Hematopoietic multipotent progenitor cell treated with erythropoietin and hydrocortisone succinate and interleukin-3 and kit ligand, for 4 days (in vitro differentiated cells): ENCODE data around the gene TRAF2.
"Not testable (repeated sequence)": the region's sequence is repeated elsewhere in the genome, so short reads cannot be mapped to it uniquely, and the experiment has no call there.

Experiments
- DNase-seq: peaks from one replicate; pipeline ENCODE4 v3.0.0-alpha.2; 2015

The TRAF2 gene

DNA sequence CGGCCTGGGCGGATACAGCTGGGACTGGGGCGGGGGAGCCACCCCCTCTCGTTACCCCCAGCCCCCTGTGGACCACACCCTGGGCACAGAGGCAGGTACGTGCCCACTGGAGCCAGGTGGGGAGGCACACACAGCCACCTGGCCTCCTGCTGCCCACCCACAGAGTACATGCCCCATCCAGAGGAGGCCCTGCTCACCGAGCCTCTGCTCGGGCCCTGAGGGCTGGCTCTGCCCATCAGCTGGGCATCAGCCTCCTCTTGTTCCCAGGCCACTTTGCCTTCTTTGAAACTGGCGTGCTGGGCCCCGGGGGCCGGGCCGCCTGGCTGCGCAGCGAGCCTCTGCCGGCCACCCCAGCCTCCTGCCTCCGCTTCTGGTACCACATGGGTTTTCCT lies 27.9 kb upstream of the TRAF2 start:
- DNase-seq, result no peak

DNA sequence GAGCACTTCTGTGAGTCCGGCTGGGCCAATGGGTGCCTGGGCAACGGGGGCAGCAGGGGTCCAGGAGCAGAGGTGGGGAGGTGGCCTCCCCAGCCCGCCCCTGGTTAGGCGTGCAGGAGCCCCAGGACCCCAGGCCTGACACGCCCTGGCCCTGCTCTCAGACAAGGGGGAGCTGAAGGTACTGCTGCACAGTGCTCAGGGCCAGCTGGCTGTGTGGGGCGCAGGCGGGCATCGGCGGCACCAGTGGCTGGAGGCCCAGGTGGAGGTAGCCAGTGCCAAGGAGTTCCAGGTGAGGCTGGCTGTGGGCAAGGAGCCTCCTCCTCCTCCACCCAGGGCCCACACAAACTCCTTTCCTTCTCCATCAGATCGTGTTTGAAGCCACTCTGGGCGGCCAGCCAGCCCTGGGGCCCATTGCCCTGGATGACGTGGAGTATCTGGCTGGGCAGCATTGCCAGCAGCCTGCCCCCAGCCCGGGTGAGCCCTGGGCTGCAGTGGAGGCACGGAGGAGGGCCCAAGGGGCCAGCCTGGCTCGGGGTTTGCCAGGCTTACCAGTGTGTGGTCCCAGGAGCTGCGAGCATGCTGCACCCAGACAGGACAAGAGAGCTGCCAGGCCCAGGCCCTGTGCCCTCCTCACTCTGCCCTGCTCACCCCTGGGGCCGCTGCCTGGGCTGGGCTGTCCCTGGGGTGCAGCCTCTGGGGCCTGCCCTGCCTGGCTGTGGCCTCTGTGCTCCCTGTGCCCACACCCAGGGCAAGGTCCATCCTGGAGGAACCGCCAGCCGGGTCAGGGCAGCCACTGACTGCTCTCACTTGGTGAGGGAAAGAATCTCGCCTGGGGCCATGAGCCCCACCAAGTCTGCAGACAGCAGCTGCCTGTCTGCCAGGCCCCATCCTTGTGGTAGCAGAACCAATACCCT lies 27.2 kb upstream of the TRAF2 start:
- peak; percentile 30 for DNase-seq

DNA sequence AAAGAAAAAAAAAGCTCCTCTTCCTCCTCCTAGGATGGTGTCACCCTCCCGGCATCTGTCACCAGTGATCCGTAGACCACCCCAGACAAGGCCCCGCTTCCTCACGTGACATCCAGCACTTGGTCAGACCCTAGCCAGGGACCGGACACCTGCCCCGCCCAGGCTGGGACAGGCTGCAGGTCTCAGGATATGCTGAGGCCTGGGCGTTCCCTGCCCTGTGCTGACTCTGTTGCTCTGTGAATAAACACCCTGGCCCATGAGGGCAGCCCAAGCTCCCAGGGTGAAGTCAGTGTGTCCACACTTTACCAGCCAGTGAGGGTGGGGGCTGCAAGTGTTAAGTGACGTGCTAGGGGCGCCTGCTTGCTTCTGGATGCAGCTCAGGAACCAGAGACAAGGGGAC lies 25.8 kb upstream of the TRAF2 start:
- DNase-seq, result no peak

DNA sequence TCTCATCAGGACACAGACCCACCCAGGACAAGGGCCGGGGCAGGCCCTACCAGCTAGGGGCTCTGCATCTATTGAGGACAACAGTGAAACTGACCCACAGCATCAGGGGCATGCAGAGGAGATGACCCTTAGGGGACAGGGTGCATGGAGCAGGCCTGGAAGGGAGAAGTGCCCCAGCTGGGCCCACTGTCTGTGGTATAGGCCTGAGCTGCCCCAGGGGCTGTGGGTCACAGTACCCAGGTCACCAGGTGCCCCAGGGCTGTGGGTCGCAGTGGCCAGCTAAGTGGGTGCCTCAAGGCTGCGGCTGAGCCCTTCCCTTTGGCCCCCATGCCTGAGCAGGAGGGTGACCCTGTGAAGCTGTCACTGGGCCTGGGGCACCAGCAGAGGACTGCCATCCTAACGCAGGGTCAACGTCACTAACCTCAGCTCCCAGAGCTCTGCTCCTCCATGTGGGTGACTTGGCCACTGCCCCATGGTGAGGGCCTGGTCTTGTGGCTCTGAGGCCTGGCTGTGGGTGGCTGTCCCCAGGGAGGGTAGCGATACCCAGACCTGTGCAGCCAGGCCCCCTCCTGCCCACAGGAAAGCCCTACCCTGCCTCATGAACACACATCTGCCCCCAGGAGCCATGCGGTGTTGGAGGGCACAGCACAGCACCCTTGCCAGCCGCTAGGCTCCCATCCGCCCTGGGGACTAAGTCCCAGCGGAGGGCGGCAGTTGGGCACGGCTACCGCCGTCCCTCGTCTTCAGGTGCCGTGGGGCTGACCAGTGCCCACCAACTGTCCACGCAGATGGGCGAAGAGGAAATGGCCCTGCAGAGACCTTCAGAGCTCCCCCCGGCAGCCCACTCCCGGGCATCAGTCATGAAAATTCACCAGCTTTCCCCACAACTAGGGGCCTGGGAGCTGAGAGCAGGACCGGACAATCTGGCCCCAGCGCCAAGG lies 25.1 kb upstream of the TRAF2 start:
- DNase-seq, result no peak

DNA sequence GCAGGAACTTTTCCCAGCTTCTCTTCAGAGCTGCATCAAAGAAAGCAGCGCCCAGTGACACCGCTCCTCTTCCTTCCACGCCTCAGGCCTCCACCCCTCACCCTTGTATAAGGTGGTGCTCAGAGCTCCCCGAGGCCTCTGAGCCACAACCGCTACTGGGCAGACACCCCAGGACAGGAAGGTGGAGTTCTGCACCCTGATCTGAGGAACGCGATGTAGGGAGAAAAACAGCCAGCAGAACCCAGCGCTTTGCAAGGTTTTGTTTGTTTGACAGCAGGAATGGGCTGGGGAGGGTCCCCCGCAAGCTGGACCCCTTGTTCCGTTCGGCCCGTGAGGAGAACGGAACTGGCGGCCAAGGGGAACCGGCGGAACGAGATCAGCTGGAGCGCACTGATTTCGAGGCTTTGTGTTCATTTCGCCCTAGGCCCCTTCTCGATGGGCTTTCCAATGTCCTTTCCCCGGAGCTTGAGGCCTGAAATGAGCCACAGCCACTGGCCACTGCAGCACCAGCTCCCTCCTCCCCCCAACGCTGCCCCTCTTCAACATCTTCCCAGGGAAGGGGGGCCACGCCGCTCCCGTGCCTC lies 24.4 kb upstream of the TRAF2 start:
- DNase-seq, result no peak

DNA sequence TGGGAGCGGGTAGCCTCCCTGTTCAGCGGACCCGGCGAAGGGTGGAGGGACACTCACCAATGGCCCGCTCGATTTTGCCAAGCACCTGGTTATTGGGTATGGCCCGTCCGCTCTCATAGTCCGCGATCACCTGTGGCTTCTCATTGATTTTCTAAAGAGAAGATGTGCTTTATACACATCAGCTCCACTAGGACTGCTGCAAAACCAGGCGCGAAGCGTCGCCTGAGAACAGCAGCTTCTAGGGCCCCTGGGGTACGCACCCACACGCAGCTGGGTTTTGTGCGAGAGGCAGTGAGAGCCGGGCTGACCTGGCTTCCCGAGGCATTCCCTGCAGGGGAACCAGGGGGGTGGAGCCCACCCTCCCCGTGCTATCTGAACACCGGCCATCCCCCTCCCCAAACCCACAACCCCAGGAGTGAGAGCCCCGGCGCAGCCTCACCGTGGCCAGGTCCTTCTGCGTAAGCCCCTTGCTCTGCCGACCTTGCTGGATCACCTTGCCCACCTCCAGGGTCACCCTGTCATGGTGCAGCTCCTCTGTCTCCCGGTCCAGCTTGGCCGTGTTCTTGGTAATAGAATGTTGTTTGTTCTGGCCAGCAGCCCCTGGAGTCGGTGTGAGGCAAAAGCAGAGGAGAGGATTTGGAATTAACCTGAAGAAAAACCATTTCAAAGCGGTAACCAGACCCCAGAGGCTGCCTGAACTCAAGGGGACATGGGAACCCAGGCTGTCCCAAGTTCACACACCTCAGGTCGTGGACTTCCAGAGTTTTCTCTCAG lies 23.3 kb upstream of the TRAF2 start:
- no peak for DNase-seq

DNA sequence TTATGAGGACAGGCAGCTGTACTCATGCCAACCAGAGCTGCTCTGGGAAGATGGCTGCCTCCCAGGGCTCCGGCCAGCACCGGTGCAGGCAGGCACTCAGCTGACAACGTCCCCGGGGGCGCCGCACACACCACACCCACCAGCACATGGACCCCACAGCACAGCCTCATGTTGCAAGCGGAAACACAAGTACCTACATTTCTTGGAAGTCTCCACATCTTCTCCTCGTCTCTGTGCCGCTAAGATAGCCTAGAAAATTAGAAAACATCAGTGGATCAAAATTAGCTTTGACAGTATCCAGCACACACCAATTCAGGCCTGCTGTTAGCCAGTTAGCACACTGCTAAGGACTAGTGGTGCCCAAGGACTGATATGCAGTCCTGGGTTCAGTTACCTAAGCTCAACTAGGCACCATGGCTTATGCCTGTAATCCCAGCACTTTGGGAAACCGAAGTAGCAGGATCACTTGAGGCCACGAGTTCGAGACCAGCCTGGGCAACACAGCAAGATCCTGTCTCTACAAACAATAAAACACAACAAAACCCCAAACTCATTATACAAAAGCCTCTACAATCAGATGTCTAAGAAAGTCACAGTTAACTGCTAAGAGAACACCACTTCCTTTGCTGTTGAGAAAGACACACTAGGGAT lies 22.6 kb upstream of the TRAF2 start:
- no peak for DNase-seq

DNA sequence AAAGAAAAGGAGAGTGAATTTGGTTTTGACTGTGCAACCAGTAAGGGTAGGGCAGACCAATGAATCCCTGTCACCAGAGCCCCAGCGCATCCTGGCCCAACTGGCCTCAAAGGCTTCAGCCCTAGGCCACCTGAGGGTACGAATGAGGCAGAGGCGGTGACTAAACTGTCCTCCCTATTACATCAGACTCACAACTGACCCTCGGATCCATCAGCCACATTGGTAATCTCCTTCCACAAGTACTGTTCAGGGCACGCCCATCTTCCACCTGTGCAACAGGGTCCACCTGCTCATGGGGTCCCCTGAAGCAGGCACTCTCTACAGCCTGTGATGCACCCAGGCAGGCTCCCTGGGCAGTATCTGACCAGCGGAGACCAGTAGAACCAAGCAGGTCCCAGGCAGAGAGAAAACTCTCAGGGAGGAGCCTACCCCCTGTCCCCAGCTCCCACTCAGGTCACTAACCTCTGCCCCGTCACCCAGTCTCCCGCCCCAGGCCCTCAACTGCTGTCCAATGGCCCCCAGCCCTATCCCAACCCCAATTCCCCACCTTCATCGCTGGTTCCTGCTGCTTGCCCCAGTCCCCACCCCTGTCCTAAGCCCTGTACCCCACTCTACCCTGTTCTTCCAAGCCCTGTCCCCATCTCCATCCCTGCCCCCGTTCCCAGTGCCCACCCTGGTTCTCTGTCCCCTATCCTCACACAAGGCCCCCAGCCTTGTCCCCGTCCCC lies 21.1 kb upstream of the TRAF2 start:
- DNase-seq, result no peak

DNA sequence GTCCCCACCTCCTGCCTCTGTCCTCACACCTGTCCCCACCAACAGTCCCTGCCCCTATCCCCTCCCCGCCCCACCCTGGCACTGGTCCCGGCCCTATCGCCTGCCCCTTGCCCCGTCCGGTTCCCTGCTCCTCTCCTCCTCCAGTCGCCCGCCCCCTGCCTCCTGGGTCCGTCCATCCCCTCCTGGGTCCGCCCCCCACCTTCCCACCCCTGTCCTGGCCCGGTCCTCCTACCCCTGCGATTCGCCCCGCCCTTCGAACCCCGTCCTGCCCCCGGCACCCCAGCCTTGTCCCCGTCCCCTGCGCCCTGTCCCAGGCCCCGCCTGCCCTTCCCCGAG lies 20.6 kb upstream of the TRAF2 start:
- DNase-seq, result no peak

DNA sequence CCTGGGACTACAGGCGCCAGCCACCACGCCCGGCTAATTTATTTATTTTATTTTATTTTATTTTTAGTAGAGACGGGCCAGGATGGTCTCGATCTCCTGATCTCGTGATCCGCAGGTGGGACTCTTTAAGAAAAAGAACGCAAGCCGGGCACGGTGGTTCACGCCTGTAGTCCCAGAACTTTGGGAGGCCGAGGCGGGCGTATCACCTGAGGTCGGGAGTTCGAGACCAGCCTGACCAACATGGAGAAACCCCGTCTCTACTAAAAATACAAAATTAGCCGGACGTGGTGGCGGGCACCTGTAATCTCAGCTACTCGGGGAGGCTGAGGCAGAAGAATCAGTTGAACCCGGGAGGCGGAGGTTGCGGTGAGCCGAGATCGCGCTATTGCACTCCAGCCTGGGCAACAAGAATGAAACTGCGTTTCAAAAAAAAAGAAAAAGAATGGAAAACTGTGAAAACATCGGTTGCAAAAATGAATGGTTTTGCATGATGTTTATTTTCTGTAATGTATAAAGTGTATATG lies 19.4 kb upstream of the TRAF2 start:
- not testable (repeated sequence) for DNase-seq

DNA sequence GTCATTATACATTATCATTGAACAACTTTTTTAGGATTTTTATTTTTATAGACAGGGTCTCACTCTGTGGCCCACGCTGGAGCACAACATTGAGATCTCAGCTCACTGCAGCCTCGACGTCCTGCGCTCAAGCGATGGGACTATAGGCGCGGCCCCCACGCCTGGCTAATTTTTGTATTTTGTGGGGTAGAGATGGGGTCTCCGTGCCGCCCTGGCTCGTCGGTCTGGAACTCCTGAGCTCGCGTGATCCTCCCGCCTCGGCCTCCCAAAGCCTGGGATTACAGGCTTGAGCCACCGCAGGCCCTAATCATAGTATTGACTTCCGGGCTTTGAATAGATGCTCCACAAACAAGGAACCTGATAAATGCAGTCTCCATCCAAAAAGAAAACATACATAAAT lies 18.8 kb upstream of the TRAF2 start:
- DNase-seq, result no peak

DNA sequence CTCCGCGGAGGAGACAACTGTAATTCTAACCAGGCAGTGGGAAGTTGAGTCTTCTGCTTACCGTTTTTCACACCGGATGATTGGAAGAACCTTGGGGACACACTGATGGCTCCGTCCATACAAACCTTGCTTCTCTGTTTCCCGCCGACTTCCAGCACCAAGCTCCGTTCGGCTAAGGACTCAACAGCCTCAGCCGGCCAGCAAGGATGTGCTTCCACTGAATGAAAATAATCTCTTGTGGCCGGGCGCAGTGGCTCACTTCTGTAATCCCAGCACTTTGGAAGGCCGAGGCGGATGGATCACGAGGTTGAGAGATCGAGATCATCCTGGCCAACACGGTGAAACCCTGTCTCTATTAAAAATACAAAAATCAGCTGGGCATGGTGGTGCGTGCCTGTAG lies 18.4 kb upstream of the TRAF2 start:
- DNase-seq, result no peak

DNA sequence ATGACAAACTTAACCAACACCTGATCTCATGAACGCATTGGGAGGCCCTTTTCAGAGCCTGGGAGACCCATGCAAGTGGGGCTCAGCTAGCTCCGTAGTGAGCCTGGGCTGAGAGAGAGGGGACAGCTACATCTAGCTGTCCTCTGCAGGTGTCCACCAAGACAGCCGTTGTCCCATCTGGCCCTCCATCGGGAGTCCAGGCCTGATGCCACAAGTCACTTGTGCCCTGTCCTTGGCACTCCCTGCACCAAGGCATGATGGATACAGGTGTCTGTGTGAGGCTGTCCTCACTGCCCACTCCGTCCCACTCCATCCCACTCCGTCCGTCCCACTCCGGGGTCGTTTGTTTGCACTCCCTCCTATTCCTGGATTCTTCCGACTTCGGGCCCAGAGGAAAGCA lies 17.7 kb upstream of the TRAF2 start:
- no peak for DNase-seq

DNA sequence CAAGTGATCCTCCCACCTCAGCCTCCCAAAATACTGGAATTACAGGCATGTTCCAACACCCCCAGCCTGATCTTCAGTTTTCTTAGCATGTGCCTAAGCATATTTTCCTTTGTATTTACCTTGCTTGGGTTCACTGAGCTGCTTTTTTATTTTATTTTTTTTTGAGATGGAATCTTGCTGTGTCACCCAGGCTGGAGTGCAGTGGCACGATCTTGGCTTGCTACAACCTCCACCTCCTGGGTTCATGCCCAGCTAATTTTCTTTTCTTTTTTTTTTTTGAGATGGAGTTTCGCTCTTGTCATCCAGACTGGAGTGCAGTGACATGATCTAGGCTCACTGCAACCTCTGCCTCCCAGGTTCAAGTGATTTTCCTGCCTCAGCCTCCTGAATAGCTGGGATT lies 16.7 kb upstream of the TRAF2 start:
- DNase-seq, result not testable (repeated sequence)

DNA sequence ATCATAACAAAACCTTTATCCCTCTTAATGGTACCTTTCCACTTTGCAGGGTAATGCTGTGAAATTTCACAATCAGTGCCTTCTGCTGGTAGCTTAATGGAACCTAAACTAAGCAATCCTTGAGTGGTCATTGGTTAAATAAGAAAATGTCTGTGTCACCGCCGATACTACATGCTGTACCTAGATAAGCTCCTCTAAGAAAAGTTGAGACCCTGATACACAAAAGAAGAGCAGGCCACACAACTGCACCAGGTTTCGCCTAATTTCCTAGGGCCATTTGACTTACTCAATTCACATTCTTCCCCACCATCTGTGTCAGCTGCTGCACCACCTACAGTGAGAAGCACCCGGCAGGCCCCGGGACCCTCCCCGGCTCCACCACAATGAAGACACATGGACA lies 11.2 kb upstream of the TRAF2 start:
- no peak for DNase-seq

DNA sequence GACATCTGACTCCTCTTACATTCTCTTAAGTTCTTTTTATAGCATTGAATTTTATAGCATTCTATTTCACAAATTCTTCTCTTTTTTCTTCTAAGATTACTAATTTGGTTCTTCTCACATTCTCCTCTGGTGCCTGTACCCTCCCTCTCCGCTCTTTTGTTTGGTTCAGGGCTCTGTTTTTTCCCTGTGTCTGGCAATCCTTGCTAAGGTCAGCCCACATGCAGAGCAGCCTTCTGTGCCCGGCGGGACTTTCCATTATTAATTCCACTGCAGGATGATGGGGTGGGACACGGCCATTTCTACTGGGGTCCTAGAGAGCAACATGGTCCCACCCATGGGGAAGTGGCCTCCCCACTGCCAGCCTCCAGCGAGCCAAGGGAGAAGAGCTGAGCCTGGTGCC lies 9.8 kb upstream of the TRAF2 start:
- DNase-seq, result no peak

DNA sequence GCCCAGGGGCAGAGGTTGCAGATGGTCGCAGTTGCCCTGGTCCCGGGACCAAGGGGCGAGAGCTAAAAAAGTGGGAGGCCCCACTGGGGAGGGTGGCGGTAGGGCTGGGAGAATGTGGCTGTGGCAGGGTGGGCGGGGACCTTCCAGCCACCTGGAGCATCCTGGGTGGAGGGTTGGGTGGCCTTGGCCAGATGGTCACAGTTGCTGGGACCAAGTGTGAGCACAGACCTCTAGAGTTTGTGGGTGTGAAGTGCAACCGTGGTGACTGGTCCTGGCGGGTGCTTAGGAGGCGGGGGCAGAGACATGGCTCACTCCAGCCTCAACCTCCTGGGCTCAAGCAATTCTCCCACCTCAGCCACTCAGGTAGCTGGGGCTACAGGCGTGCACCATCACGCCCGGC lies 5.7 kb upstream of the TRAF2 start:
- DNase-seq, result peak; percentile 32

DNA sequence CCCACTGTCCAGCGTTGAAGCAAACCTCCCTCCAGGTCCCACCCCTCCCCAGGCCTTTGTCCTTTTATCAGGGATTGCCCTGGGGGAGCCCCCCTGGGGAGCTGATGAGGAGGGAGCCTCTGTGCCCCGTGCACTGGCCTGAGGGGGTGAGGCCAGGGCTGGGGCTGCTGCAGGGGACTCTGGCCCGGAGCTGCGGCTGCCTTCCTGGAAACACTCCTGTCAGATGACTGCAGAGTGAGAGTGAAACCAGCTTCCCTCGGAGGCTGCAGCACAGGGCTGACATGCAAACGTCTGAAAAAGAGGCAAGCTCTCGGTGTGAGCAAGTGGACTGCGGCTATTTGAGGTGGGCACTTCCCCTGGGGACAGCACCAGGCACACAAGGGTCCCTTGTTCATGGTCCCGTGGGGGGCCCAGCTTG lies 4.6 kb upstream of the TRAF2 start:
- peak; percentile 58 for DNase-seq

DNA sequence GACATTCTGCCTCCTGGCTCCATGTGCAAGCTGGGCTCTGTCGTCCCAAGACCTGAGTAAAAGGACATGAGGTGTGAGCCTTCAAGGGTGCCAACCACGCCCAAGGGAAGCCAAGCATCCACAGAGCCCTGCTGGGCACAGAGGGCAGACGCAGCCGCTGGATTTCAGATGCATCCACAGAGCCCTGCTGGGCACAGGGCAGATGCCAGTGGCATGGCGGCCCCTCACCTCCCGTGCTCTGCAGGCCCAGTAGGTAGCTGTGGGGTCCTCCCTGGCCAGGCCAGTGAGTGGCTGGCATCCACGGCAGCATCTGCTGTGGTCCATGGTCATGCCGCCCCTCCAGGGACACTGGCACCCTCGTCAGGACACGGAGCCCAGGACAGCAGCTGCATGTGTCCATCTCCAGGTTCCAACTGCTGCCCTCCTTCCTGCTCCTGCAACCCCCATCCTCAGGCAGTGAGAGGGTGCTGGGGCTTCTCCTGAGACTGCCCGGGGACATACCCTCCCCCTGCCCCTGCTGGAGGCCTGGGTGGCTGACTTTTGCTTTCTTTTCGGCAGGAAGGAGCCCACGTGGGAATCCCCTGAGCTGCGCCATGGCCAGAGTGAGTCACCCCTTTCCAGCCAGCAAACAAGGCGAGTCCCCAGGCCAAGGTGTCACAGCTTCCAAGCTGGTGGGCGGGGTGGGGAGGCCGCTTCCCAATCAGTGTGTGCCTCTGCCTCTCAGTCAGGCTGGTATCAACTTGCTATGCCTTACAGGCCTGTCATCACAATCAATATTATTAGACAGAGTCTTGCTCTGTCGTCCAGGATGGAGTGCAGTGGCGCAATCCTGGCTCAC lies 4.0 kb upstream of the TRAF2 start:
- DNase-seq, result peak; percentile 71

DNA sequence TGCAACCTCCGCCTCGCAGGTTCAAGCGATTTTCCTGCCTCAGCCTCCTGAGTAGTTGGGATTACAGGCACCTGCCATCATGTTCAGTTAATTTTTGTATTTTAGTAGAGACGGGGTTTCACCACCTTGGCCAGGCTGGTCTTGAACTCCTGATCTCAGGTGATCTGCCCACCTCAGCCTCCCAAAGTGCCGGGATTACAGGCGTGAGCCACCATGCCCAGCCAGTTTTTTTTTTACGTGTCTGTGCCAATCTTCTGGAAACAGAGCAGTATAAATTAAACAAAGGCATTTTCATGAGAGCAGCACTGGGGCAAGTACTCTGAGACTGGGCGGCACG lies 3.4 kb upstream of the TRAF2 start:
- not testable (repeated sequence) for DNase-seq

DNA sequence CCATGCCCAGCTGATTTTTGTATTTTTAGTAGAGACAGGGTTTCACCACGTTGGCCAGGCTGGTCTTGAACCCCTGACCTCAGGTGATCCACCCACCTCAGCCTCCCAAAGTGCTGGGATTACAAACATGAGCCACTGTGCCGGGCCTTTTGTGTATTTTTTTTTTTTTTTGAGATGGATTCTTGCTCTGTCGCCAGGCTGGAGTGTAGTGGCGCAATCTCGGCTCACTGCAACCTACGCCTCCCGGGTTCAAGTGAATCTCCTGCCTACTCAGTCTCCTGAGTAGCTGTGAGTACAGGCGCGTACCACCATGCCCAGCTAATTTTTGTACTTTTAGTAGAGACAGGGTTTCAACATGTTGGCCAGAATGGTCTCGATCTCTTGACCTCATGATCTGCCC lies 2.6 kb upstream of the TRAF2 start:
- DNase-seq, result not testable (repeated sequence)
